Uterus (tissue), 4 donors: ENCODE data around the gene TAF10. TPM values are rescaled to one million over a fixed set of nuclear protein-coding genes. Genes with fewer than 3 reads are reported as not detected.

Experiments
- DNase-seq, 2 donors: peaks; one replicate each; pipeline ENCODE4 v3.0.0-alpha.2; 2019 to 2020
- H3K27ac ChIP-seq, 2 donors: fragments of 200-600 bp; sonication (generic); 1 replicate in 1 of 2; 2 replicates in 1 of 2; pipeline ENCODE4 v1.5.1; 2016 to 2018
- H3K27me3 ChIP-seq, 2 donors: fragments of 200-600 bp; sonication (generic); one replicate each; pipeline ENCODE4 v1.5.1; 2018 to 2019; ENCODE audit warnings: control low read depth in 1 of 2
- H3K36me3 ChIP-seq, 2 donors: fragments of 200-600 bp; sonication (generic); one replicate each; pipeline ENCODE4 v1.5.1; 2019; ENCODE audit warnings: control low read depth in 1 of 2
- H3K4me1 ChIP-seq, 2 donors: fragments of 200-600 bp; sonication (generic); one replicate each; pipeline ENCODE4 v1.5.1; 2018 to 2019; ENCODE audit warnings: control low read depth in 1 of 2
- H3K4me3 ChIP-seq, 2 donors: fragments of 200-600 bp; sonication (generic); 1 replicate in 1 of 2; 2 replicates in 1 of 2; pipeline ENCODE4 v1.5.1; 2018 to 2019; ENCODE audit warnings: mild to moderate bottlenecking in 1 of 2
- H3K9me3 ChIP-seq, 2 donors: fragments of 200-600 bp; sonication (generic); one replicate each; pipeline ENCODE4 v1.5.1; 2019; ENCODE audit warnings: control low read depth in 1 of 2
- CTCF ChIP-seq, 4 experiments: fragments of 200-600 bp in 2 of 4; fragments of 450-650 bp in 2 of 4; sonication (generic) in 2 of 4; IDR thresholded peaks; one replicate each; pipeline ENCODE4 v1.5.1; 2016 to 2019; ENCODE audit warnings: antibody characterized with exemption in 4 of 4, mild to moderate bottlenecking in 2 of 4, moderate library complexity in 1 of 4
- POLR2A ChIP-seq, 2 donors: fragments of 450-650 bp; IDR thresholded peaks; one replicate each; pipeline ENCODE4 v1.6.1; 2016; ENCODE audit warnings: antibody characterized with exemption in 2 of 2, mild to moderate bottlenecking in 1 of 2, moderate library complexity in 1 of 2
- intact Hi-C: fragments of 100-400 bp; cut with DNase I; formaldehyde crosslinking; loops from one replicate; pipeline ENCODE4 v1.15.1; 2023; ENCODE audit warnings: low total_unique reads
- total RNA-seq, 4 donors: library from RNA; depleted of rRNA in 3 of 4; stranded (reverse); fragments of >200 nt in 3 of 4; gene quantifications; one replicate each; pipeline versions ENCODE4 v1.1.0 to v1.2.4, GENCODE V29; 2014 to 2023
- donor health status: DM: yes; HTN: yes; CAD: no.

TAF10 gene
- total RNA-seq, 4 donors from 2014 or later, result 11.5 to 137 (median 67.1) TPM

DNA sequence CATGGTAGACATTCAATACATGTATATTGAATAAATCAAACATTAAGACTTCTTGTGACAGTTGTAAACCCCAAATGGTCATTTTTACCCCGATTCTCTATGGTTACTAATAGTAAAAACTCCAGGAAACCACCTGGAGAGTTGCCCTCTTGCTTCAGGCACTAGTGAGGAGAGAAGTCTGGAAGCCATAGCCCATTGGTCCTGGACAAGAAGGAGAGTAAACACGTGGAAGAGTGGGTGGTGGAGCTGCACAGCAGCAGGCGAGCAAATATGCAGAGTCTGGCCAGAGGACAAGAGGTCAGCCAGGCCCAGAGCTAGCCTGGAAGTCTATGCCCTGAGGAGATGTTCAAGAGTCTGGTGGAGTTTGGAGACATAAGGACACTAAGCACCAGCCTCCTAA is 25.9 kb upstream of the TAF10 start:
- peak; percentile 66 to 67 for DNase-seq
- no peak overlapping the region for H3K4me3 ChIP-seq
- no peaks in the 10 kb centered on the region for H3K27me3 ChIP-seq
- no peaks in the 10 kb centered on the region for H3K36me3 ChIP-seq
- TF ChIP-seq POLR2A (IDR thresholded peaks at IDR 0.05) (no peak), CTCF (IDR thresholded peaks at IDR 0.05) (no peak)
- peak overlapping the region; percentile 55 to 73 for H3K27ac ChIP-seq
- peaks cover 18% of the 10 kb centered on the region in 2 donors for H3K4me1 ChIP-seq
- intact Hi-C loops, result no loop called here
- no peaks in the 10 kb centered on the region for H3K9me3 ChIP-seq

DNA sequence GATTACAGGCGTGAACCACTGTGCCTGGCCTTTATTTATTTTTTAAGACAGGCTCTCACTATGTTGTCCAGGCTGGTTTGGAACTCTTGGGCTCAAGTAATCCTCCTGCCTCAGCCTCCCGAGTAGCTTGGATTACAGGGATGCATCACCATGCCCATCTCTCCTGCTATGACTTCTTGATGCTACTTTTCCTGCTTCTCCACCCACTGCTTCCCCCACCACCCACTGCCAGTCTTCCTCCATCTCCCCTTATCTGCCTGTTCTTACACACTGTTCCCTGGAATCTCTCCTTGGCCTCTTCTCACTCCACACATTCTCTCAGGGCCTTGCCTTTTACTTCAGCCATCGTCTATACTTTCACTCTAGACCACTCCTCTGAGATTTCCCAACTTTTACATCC is 24.5 kb upstream of the TAF10 start:
- intact Hi-C loops, result no loop called here
- no peak for TF ChIP-seq POLR2A (IDR thresholded peaks at IDR 0.05)
- TF ChIP-seq CTCF (IDR thresholded peaks at IDR 0.05), result no peak
- Histone ChIP-seq H3K4me3 (no peak overlapping the region), H3K36me3 (no peaks in the 10 kb centered on the region), H3K9me3 (no peaks in the 10 kb centered on the region), H3K27ac (peak overlapping the region; percentile 63 to 65), H3K27me3 (no peaks in the 10 kb centered on the region), H3K4me1 (peaks cover 18% of the 10 kb centered on the region in 2 donors)
- DNase-seq, result no peak

DNA sequence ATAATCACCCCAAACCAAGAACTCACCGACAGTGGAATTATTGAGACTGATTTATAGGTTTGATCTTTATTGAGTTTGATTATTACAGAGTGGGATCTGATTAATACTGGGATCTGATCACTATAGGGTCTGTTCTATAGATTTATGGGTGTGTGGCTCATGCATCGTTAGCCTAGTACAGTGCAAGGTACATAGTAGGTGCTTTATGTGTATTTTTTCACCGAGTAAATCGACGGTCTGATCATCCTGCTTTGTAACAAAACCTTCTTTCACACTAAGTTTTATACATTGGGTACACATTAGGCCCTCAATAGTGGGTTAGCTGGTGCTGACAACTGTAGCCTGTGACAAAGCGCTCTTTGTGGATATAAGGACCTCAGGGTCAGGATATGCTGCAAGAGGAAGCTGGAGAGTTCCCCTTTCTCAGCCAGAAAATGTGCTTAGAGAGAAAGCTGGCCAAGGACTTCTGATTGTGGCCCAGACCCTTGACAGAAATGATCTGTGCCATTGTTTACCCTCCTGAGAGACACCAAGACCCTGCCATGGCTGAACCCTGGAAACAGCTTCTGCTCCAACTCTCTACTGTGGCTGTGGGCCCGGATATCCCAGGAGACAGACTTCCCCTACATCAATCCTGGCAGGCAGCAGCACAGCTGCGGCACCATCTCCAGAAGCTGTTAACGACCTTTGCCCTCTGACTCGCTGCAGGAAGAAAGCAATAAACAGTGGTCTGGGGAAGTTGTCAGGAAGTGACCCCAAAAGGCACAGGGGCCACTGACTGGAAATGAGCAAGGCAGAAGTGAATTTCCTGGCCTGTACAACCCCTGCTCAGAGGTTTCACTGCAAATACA is 23.3 kb upstream of the TAF10 start:
- no peaks in the 10 kb centered on the region for H3K36me3 ChIP-seq
- peak; percentile 65 to 78 for DNase-seq
- intact Hi-C loops, result no loop called here
- TF ChIP-seq CTCF (IDR thresholded peaks at IDR 0.05) (no peak), POLR2A (IDR thresholded peaks at IDR 0.05) (no peak)
- no peaks in the 10 kb centered on the region for H3K9me3 ChIP-seq
- no peak overlapping the region for H3K4me3 ChIP-seq
- H3K27me3 ChIP-seq, result no peaks in the 10 kb centered on the region
- H3K27ac ChIP-seq, result peak overlapping the region; percentile 63 to 65
- H3K4me1 ChIP-seq, result peaks cover 18% of the 10 kb centered on the region in 2 donors

DNA sequence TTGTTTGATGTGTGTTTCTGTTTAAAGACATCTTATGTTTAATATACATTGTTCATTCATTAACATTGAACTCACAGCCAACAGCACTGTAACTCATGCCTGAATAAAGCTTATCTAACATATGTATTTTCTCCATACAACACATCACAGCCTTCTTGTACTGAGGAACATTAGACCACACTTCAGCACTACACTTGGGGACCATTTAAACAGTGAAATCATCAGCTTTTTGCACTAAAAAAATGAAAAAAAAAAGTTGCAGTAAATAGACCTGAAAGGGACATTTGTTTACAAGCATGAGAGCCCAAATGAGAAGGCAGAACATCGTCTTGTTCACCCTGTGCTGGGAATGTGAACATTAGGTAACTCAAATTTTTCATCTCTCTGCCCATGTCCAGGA is 22.5 kb upstream of the TAF10 start:
- Histone ChIP-seq H3K27me3 (no peaks in the 10 kb centered on the region), H3K4me3 (no peak overlapping the region), H3K9me3 (no peaks in the 10 kb centered on the region), H3K36me3 (no peaks in the 10 kb centered on the region), H3K27ac (peak overlapping the region; percentile 63 to 65), H3K4me1 (peaks cover 15 to 18% of the 10 kb centered on the region in 2 donors)
- intact Hi-C loops, result no loop called here
- DNase-seq, result no peak
- TF ChIP-seq POLR2A (IDR thresholded peaks at IDR 0.05) (no peak), CTCF (IDR thresholded peaks at IDR 0.05) (no peak)
